Stimulated activated CD8-positive, alpha-beta memory T cell treated with anti-CD3 and anti-CD28 coated beads, Interleukin-12 subunit alpha, Interleukin-12 subunit beta, amount 100 ng/mL, for 4 hours (primary cell): ENCODE results near the gene CLASP1.
"Not testable (repeated sequence)": the region's sequence is repeated elsewhere in the genome, so short reads cannot be mapped to it uniquely, and the experiment has no call there.

Experiments
- DNase-seq: peaks from one replicate; pipeline ENCODE4 v3.0.0-alpha.2; 2020; ENCODE audit warnings: low read depth

Gene CLASP1

GRCh38 chr2:121662656-121663055 is 13.4 kb upstream of the CLASP1 start:
- no peak for DNase-seq

DNA sequence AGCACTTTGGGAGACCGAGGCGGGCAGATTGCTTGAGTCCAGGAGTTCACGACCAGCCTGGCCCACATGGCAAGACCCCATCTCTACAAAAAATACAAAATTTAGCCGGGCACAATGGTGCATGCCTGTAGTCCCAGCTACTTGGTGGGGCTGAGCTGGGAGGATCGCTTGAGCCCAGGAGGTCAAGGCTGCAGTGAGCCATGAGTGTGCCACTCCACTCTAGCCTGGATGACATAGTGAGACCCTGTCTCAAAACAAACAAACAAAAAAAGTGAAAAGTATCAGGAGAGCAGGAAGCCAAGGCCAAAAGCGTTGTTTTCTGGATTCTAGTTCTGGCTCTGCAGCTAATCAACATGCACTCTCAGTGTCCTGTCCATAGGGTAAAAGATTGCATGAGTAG is 10.7 kb upstream of the CLASP1 start:
- no peak for DNase-seq

- not testable (repeated sequence) for DNase-seq
These were observed 9.1 kb upstream of the CLASP1 start for GRCh38 chr2:121658393-121658792.

DNA sequence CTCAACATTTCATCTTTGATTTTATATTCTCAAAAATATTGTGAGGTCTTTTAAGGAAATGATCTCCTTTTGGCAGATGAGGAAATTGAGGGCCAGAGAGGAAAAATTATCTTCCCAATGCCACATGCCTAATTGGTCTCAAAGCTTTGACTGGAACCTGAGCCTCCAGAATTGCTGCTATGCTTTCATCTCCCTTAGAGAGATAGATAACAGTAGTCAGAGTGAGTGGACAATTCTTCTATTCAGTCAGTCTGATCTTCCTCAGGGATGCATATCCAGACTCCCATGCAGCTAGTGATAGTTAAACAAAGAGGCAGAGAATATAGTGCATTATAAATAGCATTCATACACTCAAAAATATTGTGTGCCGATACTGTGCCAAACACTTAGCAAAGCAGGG is 3.8 kb upstream of the CLASP1 start:
- no peak for DNase-seq

DNA sequence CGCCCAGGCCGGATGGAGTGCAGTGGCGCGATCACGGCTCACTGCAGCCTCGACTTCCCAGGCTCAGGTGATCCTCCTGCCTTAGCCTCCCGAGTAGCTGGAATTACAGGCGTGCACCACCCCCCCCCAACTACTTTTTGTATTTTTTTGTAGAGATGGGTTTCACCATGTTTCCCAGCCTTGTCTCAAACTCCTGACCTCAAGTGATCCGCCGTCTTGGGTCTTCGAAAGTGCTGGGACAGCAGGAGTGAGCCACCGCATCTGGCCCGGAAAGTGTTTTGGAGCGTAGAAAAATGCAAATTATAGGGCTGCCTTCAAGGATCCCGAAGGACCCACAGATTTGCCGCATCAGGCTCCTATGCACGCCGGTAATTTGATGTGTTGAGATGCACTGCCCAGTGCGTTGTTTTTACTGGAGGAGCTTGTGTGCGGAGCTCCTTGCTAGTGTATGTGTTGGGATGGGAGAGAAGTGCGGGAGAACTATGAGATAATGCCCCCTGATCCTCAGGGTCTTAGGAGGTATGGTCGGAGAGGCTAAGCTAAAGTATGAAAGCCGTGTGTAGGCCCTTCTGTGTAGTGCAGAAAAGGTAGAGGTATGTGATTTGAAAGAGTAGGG is 1.2 kb upstream of the CLASP1 start:
- DNase-seq = peak; percentile 1

- DNase-seq = peak; percentile 91
These were observed 493 bp upstream of the CLASP1 start for GRCh38 chr2:121649596-121650314.

- DNase-seq = peak; percentile 30
These were observed 785 bp downstream of the CLASP1 start for GRCh38 chr2:121648206-121649148.

DNA sequence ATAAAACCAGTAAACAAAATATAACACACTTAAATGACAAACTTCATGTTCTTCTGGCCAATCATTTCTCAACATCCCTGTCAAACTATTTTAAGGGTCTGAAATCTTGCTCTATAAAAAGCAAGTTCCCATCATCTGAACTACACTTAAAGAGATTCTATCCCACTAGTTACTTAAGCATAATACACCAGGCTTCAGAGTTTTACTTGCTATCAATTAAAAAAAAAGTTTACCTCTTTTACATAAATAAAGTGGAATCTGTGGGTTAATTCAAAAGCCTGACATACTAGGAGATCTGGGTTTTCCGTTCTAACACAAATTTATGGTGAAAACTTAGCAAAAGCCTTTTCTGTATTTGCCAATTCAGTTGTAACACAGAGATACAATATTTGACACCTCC is 1.9 kb downstream of the CLASP1 start:
- DNase-seq = no peak

- no peak for DNase-seq
These were observed 4.5 kb downstream of the CLASP1 start for GRCh38 chr2:121644715-121645114.

GRCh38 chr2:121643877-121644276 is 5.4 kb downstream of the CLASP1 start:
- no peak for DNase-seq

DNA sequence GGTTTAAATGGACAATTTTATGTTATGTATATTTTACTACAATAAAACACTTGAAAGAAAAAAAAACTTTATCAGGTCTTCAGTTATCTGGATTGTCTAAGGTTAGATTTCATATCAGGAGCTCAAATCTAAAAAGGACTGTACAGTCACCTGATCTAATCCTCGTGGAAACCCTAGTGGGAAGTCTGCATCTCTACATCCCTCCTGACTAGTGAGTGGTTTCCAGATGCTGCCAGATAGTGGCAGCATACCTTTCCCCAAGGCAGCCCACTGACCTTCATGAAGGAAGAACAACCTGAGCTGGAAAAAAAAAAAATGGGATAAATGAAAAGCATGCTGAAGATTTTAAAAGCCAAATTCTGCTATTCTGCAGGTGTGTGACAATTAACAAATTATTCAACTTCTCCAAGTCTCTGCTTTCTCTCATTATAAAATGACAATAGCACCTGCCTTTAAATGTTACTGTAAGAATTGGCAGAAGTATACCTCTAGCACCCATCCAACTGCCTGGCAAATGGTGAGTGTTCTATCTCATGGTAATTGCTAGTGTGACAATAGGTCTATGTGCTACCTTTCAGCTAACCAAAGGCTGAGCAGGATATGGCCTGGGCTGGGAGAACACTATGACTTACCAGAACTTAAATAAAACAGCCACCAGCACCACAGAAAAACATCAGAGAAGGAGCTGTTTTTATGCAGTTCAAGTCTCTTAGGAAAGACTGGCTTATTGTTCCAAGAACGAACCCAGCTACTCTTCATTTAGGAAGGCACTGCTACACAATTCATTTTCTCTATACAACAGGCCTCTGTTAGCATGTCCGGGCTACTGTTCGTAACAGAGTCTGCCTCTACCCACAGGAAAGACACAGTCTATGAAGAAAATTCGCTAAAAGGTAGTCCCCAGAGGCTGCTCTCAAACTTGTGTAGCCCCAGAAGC is 8.6 kb downstream of the CLASP1 start:
- DNase-seq = no peak

DNA sequence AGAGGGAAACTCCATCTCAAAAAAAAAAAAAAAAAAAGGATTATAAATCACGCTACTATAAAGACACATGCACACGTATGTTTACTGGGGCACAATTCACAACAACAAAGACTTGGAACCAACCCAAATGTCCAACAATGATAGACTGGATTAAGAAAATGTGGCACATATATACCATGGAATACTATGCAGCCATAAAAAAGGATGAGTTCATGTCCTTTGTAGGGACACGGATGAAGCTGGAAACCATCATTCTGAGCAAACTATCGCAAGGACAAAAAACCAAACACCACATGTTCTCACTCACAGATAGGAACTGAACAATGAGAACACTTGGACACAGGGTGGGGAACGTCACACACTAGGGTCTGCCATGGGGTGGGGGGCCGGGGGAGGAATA is 9.4 kb downstream of the CLASP1 start:
- DNase-seq = not testable (repeated sequence)

DNA sequence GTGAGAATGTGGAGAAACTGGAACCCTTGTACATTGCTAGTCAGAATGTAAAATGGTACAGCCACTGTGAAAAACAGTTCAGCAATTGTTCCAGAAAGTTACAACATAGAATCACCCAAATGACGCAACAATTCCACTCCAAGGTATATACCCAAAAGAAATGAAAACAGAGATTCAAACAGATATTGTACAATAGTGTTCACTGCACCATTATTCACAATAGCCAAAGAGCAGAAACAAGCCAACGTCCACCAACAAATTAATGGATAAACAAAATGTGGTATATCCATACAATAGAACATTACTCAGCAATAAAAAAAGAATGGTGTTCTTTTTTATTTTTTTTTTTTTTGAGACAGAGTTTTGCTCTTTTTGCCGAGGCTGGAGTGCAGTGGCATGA is 10.9 kb downstream of the CLASP1 start:
- DNase-seq = no peak

DNA sequence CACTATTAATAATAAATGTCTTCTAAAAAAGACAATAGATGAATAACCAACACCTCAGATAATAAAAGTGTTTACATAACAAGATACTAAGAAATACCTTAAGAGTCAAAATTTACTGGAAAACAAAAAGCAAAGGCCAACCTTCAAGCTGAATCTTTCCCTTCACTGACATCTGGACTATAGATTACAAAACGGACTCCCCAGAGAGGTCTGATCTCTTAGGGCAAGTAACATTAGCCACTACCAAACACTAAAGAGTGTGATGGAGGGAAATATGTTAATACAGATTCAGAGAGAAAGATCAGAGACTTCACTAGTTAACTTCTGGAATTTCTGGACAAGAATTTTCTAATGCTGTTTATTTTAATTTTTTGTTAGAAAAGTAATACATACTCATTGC is 13.9 kb downstream of the CLASP1 start:
- no peak for DNase-seq

GRCh38 chr2:121634354-121635307 is 14.6 kb downstream of the CLASP1 start:
- no peak for DNase-seq

DNA sequence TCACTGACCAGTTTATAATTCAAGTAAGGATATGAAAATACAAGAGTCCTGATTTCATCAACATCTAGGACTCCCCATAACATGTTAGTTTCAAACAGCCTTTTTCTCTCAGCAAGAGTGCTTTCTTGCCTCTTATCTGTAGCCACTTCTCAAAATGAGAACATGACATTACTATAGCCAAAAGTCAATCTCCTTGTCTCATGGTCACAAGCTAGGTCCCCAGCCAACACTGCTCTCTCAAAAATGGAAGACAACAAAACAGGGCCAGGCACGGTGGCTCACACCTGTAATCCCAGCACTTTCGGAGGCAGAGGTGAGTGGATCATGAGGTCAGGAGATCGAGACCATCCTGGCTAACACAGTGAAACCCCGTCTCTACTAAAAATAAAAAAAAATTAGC is 15.8 kb downstream of the CLASP1 start:
- DNase-seq = no peak

- no peak for DNase-seq
These were observed 21.7 kb downstream of the CLASP1 start for GRCh38 chr2:121627525-121628050.

DNA sequence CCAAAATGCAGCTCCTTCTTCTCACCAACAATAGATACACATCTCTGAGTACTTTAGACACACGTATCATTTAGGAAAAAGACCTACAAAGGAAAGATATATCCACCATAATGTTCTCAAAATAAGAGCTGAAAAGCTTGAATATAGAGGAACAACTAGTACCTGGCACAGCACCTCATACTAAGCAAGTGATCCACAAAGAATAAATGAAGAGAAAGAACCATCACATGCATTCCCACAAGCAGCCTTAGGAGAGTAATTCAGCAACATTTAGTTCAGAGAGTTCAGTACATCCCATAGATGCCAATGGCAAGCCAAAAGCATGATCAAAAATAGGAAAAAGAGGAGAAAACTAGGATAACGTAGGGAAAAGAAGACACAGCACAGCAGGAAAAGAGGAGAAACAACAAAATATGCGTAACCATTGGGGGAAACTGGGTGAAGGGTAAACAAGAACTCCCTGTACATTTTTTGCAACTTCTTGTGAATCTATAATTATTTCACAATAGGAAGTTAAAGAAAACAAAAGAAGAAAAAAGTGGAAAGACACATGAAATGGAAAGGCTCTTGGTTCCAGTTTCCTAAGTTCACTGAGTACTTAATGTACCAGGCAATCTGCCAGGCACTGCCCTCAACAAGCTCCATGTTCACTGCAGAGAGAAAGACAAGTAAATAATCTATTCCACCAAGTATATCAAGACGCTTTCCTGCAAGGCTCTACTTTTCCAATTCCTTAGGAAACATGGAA is 22.3 kb downstream of the CLASP1 start:
- no peak for DNase-seq

DNA sequence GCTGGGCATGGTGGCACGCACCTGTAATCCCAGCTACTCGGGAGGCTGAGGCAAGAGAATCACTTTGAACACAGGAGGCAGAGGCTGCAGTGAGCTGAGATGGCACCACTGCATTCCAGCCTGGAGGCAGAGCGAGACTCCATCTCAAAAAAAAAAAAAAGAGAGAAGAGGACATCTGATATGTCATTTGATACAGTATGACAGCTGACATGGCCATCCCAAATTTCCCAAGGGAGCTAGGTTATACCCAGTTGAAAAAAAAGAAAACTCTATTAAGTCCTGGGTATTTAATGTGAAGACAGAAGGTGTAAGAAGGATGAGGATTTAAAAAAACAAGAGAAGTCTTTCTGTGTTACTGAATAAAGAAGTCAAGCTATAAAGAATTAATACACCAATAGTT is 23.3 kb downstream of the CLASP1 start:
- DNase-seq = no peak
